ENCODE results near the gene STX18.
"Not testable (repeated sequence)": the region's sequence is repeated elsewhere in the genome, so short reads cannot be mapped to it uniquely, and the experiment has no call there.

Gene STX18

DNA sequence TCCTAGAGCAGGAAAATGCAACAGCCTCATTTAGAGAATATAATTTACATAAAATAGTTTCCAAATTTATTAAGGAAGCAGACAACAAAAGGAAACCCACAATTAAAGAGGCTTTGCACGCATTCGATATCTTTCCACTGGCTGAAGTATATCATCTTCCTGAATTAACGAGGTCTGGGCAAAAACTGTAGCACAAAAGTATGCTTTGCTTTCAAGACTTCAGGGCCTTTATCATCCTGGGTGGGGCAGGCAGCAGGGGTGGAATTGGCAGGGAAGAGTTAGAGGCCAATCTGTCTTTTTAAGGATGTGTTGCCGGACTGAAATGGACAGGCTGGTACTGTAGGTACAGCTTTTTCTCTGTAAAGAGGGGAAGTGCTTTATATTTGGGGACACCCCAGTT is 17.0 kb upstream of the STX18 start:
- TF ChIP-seq, protein P1, sequence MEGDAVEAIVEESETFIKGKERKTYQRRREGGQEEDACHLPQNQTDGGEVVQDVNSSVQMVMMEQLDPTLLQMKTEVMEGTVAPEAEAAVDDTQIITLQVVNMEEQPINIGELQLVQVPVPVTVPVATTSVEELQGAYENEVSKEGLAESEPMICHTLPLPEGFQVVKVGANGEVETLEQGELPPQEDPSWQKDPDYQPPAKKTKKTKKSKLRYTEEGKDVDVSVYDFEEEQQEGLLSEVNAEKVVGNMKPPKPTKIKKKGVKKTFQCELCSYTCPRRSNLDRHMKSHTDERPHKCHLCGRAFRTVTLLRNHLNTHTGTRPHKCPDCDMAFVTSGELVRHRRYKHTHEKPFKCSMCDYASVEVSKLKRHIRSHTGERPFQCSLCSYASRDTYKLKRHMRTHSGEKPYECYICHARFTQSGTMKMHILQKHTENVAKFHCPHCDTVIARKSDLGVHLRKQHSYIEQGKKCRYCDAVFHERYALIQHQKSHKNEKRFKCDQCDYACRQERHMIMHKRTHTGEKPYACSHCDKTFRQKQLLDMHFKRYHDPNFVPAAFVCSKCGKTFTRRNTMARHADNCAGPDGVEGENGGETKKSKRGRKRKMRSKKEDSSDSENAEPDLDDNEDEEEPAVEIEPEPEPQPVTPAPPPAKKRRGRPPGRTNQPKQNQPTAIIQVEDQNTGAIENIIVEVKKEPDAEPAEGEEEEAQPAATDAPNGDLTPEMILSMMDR (conservative IDR thresholded peaks at IDR 0.05; ENCODE audit: control insufficient read depth, insufficient read depth, low read depth, low read length): no peak
- H3K4me3 ChIP-seq (ENCODE audit: control insufficient read depth, low read depth, low read length): no peak overlapping the region
- DNase-seq (ENCODE audit: low read depth): no peak

DNA sequence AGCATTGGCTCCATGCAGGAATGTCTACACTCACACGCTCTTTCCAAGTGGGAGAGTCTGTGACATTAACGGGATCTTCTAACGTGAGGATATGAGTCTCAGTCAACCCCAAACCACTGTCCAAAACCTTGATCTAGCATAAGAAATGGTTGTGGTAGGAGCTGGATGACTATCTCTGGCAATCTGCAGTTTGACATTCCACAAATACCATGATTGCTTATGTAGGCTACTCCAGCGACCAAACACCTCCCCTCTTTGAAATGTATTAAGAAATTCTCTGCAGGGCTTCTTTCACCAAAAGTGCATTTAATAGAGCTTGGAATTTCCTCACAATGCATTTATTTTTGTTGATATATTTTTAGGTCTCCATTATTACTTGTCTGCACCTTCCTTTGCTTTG is 14.1 kb upstream of the STX18 start:
- no peak overlapping the region for H3K4me3 ChIP-seq (ENCODE audit: control insufficient read depth, low read depth, low read length)
- TF ChIP-seq, protein P1 (conservative IDR thresholded peaks at IDR 0.05; ENCODE audit: control insufficient read depth, insufficient read depth, low read depth, low read length): no peak
- peak; percentile 70 for DNase-seq (ENCODE audit: low read depth)

DNA sequence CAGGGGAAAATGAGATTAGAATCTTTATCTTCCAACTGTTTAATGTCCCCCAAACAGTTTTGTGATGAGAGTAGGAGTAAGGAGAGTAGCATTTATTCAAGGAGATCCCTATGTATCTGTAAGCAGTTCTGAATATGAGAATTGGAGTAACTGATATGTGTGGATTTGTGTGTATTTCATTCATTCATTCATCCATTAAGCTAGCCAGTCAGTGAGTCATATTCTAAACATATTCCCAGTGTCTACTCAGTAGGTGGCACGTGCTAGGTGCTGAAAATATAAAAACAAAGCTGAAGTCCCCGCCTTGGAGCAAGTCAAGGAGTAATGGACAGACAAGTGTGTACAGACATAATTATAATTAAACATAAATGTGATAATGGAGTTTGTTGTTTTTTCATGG is 12.4 kb upstream of the STX18 start:
- TF ChIP-seq, protein P1 (conservative IDR thresholded peaks at IDR 0.05; ENCODE audit: control insufficient read depth, insufficient read depth, low read depth, low read length): no peak
- no peak for DNase-seq (ENCODE audit: low read depth)
- no peak overlapping the region for H3K4me3 ChIP-seq (ENCODE audit: control insufficient read depth, low read depth, low read length)

DNA sequence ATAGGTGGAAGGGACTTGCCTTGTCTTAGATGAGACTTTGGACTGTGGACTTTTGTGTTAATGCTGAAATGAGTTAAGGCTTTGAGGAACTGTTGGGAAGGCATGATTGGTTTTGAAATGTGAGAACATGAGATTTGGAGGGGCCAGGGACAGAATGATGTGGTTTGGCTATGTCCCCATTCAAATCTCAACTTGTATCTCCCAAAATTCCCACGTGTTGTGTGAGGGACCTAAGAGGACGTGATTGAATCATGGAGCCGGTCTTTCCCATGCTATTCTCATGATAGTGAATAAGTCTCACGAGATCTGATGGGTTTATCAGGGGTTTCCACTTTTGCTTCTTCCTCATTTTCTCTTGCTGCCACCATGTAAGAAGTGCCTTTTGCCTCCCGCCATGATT is 10.2 kb upstream of the STX18 start:
- DNase-seq (ENCODE audit: low read depth); H3K4me3 ChIP-seq (ENCODE audit: control insufficient read depth, low read depth, low read length): not testable (repeated sequence)

DNA sequence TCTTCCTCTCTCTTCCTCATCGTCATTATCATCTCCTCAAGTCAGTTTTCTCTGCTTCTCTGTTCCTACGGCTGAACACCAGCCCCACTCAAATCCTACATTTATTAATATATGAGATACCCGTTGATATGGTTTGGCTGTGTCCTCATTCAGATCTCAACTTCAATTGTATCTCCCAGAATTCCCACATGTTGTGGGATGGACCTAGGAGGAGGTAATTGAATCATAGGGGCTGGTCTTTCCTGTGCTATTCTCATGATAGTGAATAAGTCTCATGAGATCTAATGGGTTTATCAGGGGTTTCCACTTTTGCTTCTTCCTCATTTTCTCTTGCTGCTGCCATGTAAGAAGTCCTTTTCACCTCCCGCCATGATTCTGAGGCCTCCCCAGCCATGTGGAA is 8.3 kb upstream of the STX18 start:
- H3K4me3 ChIP-seq (ENCODE audit: control insufficient read depth, low read depth, low read length); DNase-seq (ENCODE audit: low read depth): not testable (repeated sequence)

DNA sequence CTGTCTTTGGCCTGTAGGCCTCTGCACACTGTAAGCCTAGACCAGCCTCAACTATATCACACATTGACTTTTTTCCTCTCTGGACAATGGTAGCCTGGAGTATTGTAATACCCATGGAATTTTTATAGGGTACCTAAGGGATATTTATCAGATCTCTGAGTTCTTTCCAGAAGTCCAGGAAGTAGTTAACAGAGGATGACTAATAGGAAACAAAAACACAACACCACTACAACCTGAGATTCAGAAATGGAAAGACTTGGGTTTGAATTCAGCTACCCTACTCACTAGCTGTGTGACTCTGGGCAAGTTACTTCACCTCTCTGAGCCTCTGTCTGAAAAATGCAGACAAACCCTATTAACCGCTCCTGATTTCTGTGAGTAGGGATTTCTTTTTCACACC is 7.7 kb upstream of the STX18 start:
- TF ChIP-seq, protein P1 (conservative IDR thresholded peaks at IDR 0.05; ENCODE audit: control insufficient read depth, insufficient read depth, low read depth, low read length): no peak
- no peak for DNase-seq (ENCODE audit: low read depth)
- H3K4me3 ChIP-seq (ENCODE audit: control insufficient read depth, low read depth, low read length): no peak overlapping the region

DNA sequence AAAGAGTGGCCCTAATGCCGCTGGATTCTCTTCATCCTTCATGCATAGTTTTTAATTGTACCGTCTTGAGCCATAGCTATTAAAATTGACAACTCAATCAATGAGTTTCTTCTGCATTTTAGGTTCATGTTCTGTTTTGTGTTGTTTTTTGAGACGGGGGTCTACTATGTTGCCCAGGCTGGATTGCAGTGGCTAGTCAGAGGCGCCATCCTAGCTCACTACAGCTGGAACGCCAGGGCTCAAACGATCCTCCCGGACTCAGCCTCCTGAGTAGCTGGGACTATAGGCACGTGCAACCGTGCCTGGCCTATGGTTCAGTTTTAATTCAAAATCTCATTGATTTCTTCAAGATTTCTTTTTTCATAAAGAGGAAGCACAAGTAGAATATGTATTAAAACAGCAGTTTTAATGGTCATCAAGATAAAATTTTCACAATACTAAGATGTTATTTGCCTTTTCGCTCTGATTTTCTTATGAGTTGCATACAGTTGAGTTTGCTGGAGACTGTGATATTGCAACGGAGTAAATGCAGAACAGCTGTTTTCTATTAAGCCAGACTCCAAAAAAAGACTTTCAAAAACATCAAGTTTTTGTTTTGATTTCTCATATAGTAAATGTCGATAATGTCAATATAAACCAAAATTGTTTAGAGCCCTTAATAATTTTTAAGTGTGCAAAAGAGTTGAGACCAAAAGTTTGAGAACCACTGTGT is 1.1 kb upstream of the STX18 start:
- TF ChIP-seq, protein P1 (conservative IDR thresholded peaks at IDR 0.05; ENCODE audit: control insufficient read depth, insufficient read depth, low read depth, low read length): no peak
- H3K4me3 ChIP-seq (ENCODE audit: control insufficient read depth, low read depth, low read length): peak overlapping the region; percentile 96
- peak; percentile 33 for DNase-seq (ENCODE audit: low read depth)

DNA sequence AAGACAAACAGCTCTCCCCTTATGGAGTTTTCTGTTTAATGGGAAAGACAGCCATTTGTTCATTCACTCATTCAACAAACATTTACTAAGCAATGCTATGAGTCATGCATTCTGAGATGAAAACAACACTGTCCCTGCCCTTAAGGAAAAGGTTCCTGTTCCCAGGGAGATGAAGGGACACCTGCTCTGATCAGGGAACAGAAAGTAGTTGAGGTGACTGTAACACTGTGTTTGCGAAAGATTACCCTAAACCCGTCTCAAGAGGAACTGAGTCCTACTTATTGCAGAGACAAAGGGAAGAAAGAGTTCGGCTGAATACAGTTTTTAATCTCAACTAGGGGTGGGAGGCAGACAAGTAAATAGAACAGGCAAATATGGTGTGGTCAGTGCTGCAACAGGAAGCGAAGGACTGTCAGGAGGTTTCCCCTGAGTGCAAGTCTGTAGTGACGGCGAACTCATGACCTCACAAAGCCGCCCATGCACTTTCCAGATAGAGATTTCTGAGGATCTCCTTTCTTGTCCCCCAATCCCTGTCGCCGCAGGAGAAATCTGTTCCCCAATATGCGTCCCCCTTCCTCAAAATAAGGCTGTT is 712 bp downstream of the STX18 start:
- DNase-seq (ENCODE audit: low read depth): peak; percentile 69
- TF ChIP-seq, protein P1 (conservative IDR thresholded peaks at IDR 0.05; ENCODE audit: control insufficient read depth, insufficient read depth, low read depth, low read length): no peak
- peak overlapping the region; percentile 96 for H3K4me3 ChIP-seq (ENCODE audit: control insufficient read depth, low read depth, low read length)
